ENCODE results near the gene ZKSCAN3. TPM values are rescaled to one million over a fixed set of nuclear protein-coding genes. Genes with fewer than 3 reads are reported as not detected.
A peak's percentile ranks its signal among the peaks of the same experiment; 100 is the strongest.

The ZKSCAN3 gene
- total and polyA plus RNA-seq, 11 donors: 1.5 to 7.9 (median 4.9) TPM

DNA sequence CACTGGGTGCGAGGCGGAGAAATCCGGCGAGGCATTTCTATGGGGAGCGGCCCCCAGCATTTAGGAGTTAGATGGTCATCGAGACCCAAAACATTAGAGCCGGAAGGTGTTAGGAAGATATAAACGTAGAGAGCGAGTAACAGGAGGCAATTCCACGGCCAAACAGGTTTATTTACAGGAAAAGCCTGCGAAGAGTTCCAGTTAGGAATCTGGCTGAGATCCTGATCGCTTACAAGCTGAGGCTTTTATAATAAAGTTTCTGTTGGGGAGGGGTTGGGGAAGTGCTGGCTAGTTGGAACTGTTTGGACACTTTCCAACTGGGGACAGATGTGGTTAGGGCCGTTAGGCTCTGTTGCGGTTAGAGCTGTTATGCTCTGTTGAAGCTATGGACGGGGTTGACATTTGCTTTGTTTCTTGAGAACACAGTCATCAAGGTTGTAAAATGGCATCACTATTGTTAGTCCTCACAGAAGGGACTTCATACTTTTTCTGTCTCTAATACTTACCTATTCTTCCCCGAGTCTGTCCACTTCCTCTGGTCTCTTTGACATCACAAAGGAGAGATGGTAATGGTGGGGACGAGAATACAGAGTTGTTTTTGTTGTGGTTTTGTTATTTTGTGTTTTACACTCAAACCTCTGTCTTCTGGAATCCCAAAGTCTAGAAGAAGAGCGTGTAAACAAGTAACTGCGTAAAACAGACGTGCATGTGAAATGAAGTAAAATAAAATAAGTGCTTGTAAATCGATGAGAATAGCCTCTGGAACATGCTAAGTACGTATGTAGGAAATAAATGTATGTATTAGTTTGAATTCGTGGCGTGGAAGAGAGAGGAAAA is 13.2 kb upstream of the ZKSCAN3 start:
- DNase-seq (peak in 2 of 5 donors; percentile 28 to 47), ATAC-seq (peak; percentile 19 to 56 (median 38))
- H3K4me3 ChIP-seq: peak overlapping the region; percentile 57 to 85 (median 74)
- peaks cover 0 to 24% (median 12%) of the 10 kb centered on the region in 12 donors for H3K4me1 ChIP-seq
- 11 to 16% (median 14%) methylated on average over 24 of the region's 24 CpGs for WGBS, 4 donors
- peak overlapping the region; percentile 90 to 100 (median 97) for H3K27ac ChIP-seq
- H3K9me3 ChIP-seq: peaks cover 0 to 13% (median 0%) of the 10 kb centered on the region in 12 donors
- H3K27me3 ChIP-seq: no peaks in the 10 kb centered on the region
- intact Hi-C loops (cut with DNase I): loop anchor here in 7 of 10 donors (5.0 to 10.0 kb wide), 8 partner anchors 52 to 1189 kb away; partner anchors contain the start of genes PGBD1 (in 3 of the 7), ZSCAN26 (in 3 of the 7), NKAPL (in 1 of the 7) and ZKSCAN4 (in 1 of the 7)
- H3K36me3 ChIP-seq: no peaks in the 10 kb centered on the region
- TF ChIP-seq POLR2A (IDR thresholded peaks at IDR 0.05): no peak
- TF ChIP-seq, protein P1, sequence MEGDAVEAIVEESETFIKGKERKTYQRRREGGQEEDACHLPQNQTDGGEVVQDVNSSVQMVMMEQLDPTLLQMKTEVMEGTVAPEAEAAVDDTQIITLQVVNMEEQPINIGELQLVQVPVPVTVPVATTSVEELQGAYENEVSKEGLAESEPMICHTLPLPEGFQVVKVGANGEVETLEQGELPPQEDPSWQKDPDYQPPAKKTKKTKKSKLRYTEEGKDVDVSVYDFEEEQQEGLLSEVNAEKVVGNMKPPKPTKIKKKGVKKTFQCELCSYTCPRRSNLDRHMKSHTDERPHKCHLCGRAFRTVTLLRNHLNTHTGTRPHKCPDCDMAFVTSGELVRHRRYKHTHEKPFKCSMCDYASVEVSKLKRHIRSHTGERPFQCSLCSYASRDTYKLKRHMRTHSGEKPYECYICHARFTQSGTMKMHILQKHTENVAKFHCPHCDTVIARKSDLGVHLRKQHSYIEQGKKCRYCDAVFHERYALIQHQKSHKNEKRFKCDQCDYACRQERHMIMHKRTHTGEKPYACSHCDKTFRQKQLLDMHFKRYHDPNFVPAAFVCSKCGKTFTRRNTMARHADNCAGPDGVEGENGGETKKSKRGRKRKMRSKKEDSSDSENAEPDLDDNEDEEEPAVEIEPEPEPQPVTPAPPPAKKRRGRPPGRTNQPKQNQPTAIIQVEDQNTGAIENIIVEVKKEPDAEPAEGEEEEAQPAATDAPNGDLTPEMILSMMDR (IDR thresholded peaks at IDR 0.05): no peak

GRCh38 chr6:28337121-28337520 is 12.6 kb upstream of the ZKSCAN3 start:
- Histone ChIP-seq H3K4me1 (peaks cover 0 to 24% (median 12%) of the 10 kb centered on the region in 12 donors), H3K27me3 (no peaks in the 10 kb centered on the region), H3K36me3 (no peaks in the 10 kb centered on the region), H3K9me3 (peaks cover 0 to 13% (median 0%) of the 10 kb centered on the region in 12 donors), H3K4me3 (peak overlapping the region in 7 of 12 donors; percentile 63 to 81 (median 77)), H3K27ac (peak overlapping the region in 9 of 12 donors; percentile 94 to 100 (median 98))
- no peak for ATAC-seq
- no peak for DNase-seq
- TF ChIP-seq, protein P1 (IDR thresholded peaks at IDR 0.05): no peak
- TF ChIP-seq POLR2A (IDR thresholded peaks at IDR 0.05): no peak
- intact Hi-C loops (cut with DNase I): loop anchor here in 7 of 10 donors (5.0 to 10.0 kb wide), 8 partner anchors 52 to 1190 kb away; partner anchors contain the start of genes PGBD1 (in 3 of the 7), ZSCAN26 (in 3 of the 7), NKAPL (in 1 of the 7) and ZKSCAN4 (in 1 of the 7)

DNA sequence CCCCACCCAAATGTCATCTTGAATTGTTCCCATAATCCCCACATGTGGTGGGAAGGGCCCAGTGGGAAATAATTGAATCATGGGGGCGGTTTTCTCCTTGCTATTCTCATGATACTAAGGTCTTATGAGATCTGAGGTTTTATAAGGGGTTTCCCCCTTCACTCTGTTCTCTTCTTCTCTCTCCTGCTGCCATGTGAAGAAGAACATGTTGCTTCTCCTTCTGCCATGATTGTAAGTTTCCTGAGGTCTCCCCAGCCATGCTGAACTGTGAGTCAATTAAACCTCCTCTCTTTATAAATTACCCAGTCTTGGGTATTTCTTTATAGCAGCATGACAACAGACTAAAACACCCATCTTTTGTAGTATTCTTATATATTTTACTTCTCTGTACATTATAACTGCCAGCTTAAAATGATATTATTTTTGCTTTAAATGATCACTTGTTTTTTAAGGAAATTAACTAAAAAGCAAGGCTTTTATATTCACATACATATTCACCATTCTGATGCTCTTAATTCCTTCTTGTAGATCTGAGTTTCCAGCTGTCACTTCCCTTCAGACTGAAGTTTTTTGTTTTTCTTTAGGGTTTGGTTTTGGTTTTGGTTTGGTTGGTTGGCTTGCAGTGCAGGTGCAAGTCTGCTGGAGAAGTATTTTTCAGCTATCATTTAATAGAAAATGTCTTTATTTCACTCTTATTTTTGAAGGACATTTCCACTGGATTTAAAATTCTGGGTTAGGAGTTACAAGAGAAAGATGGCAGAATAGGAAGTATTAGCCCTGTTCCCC is 9.2 kb upstream of the ZKSCAN3 start:
- no peaks in the 10 kb centered on the region for H3K36me3 ChIP-seq
- 77 to 82% (median 80%) methylated on average over 1 of the region's 1 CpG for WGBS, 4 donors
- intact Hi-C loops (cut with DNase I): loop anchor here in 1 of 10 donors (5.0 kb wide), 1 partner anchor 58 kb away; the partner anchor contains the start of gene PGBD1
- peaks cover 0 to 13% (median 0%) of the 10 kb centered on the region in 12 donors for H3K9me3 ChIP-seq
- TF ChIP-seq POLR2A (IDR thresholded peaks at IDR 0.05): no peak
- H3K4me3 ChIP-seq: no peak overlapping the region
- peaks cover 0 to 16% (median 9%) of the 10 kb centered on the region in 12 donors for H3K4me1 ChIP-seq
- DNase-seq: no peak
- H3K27ac ChIP-seq: no peak overlapping the region
- no peaks in the 10 kb centered on the region for H3K27me3 ChIP-seq
- no peak for ATAC-seq

DNA sequence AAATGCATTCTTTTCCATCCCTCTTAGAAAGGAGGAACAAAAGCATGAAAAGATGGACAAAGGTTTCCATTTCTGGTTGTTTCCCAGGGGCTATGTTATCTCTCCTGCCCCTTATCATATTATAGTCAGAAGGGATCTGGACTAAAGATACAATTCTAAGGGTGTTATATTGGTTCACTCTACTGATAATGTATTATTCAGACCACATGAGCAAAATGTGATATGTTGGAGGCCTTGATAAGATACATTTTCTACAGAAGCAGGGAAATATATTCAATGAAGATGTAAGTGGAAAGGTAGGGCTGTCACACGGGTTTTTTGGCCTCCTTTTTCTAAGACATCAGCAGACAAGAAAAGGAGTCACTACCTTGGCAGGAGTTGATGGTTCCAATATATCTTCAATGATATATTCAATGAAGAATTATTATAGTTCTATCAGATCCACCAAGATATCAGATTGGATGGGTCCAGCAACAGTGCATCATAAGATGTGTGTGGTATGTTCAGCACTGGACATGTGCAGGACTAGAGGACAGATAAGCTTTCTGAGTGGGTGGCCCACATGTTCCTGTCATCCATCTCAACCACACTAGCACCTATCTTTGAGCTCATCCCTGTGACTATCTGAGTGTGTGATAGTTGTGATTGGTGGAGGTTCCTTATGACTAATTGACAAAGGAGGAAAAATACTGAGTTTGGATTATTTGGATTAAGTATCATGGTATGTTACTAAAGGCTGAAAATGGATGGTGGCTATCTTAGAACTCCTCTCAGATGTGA is 5.7 kb upstream of the ZKSCAN3 start:
- TF ChIP-seq POLR2A (IDR thresholded peaks at IDR 0.05): no peak
- TF ChIP-seq, protein P1 (IDR thresholded peaks at IDR 0.05): no peak
- Histone ChIP-seq H3K27ac (no peak overlapping the region), H3K27me3 (no peaks in the 10 kb centered on the region), H3K9me3 (peaks cover 0 to 13% (median 0%) of the 10 kb centered on the region in 12 donors), H3K4me1 (peaks cover 0 to 2% (median 0%) of the 10 kb centered on the region in 12 donors), H3K36me3 (no peaks in the 10 kb centered on the region), H3K4me3 (no peak overlapping the region)
- DNase-seq (no peak), ATAC-seq (no peak)
- 52 to 73% (median 61%) methylated on average over 1 of the region's 1 CpG for WGBS, 4 donors
- intact Hi-C loops (cut with DNase I): loop anchor here in 1 of 10 donors (5.0 kb wide), 1 partner anchor 62 kb away; the partner anchor contains the start of gene PGBD1
